NCI-H446 treated with DMSO at 0.1 percent for 48 hours (cell line): ENCODE data around the gene CNTNAP5.

ENCODE experiments used
- DNase-seq: peaks from one replicate; lab custom pipeline; 2025; lab: John Stamatoyannopoulos, UW

The CNTNAP5 gene

DNA sequence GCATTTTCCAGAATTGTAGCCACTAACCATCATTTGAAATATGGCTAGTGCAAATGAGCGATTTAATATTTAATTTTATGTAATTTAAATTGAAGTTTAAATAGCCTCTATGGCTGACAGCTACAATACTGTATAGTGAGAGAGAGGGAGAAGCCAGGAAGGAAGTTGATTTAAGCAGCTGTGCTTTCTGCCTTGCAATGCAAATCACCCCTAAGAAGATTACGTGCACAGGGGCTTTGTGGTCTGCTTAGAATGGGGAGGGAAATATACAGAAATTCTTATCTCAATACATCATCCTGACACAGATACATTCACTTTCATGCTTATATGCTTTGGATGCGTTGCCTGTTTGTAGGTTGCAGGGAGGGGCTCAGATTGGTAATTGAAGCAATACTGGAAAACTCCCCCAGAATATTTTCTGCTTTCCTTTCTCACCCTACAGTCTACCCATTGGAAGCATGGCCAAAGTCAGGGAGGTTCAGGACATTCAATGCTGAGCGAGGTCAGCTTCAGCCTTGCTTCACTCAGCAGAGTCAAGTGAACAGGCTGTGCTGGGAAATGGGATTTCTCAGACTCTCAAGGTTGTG is 674.0 kb downstream of the CNTNAP5 start:
- DNase-seq, result no peak

DNA sequence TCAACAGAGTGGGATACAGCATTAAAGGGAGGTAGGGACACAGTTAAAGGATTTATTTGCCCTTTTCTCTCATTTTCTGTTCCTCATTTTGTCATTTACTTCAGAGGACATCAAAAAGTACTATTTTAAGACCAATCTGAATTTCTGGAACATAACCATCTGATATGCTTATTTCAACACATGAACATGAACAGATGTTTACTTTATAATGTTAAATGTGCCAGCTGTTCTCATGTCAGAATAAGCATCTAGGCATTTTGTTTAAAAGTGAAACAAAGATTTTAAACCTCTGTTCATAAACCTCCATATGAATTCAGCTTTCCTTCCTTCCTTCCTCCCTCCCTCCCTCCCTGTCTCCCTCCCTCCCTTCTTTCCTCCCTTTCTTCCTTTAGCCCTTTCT is 677.7 kb downstream of the CNTNAP5 start:
- DNase-seq, result no peak

DNA sequence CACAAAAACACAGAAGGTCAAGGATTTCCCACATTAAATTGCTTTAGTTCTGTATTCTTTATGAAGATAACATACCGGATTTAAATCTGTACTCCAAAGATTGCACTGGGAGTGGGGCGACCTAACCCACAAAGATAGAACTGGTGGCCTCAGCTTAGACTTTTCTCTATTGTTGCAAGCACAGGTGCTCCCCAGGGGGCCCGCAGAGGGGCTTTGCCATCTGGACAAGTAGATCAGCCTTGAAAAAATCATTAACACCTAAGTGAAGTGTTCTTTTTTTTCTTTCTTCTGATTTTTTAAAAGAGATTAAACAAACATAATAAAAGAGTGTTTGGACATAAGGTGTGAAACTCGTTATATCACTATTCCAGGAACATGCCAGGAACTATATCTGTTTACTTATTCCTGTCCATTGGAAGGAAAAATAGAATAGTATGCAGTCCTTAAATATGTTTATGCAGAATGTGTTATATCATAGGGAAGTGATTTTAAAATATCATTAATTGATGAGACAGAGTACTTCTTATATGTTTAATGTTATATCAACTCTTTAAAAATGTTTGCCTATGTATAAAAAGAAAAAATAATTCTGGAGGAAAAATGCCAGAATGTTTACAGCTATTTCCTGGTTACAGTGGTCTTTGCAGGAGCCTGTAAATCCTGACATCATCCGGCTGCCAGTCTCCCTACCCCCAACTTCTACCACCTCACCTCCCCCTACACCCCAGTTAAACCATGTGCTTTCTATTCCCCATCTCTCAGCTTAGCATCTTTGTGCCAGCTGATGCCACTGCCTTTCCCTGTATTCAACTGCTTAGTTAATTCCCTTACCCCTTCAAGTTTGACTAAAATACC is 679.2 kb downstream of the CNTNAP5 start:
- no peak for DNase-seq

DNA sequence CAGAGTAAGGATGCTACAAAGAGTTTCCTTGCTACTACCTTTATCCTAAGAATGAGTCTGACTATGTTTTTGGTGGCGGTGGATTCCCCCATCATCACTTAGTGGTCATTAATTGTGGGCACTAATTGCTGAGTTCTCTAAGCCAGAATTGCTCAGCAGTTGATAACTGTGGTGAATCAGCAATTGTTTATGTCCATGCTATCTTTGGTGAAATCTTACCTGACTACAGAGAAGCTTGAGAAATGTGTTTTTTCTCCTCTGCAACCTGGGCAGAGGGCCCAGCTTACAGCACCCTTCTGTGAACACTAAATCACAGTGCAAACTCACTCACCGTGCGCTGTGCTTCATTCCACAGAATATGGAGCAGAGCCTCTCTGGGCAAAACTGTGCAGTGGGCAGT is 683.6 kb downstream of the CNTNAP5 start:
- DNase-seq, result no peak

DNA sequence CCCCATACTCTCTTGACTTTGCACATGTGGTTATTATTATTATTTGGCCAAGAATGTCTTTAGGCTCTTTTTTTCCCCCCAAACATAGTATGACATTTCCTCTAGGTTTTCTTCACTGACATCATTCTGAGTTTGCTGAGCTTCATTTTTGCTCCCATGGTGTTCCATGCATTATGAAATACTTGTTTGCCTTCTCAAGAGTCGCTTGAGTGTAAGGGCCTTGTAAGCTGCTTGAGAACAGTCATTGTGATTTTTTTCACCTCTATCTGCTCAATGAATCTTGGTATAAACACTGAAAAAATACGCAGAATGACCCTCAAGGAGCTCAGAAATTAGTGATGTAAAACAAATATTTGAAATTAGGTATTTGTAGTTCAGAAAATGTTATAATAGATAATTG is 688.9 kb downstream of the CNTNAP5 start:
- no peak for DNase-seq

DNA sequence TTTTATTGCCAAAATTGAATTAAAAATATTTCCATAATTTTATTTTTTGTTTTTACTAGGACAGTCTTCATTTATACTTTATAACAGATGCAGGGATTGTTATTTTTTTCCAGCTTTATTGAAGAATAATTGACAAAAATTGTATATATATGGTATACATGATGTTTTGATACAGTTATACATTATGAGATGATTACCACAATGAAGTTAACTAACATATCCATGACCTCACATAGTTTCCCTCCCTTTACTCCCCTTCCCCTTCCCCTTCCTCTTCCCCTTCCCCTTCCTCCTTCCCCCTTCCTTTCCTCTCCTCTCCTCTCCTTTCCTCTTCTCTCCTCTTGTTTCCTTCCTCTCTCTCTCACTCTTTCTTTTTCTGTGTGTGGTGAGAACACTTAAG is 700.1 kb downstream of the CNTNAP5 start:
- DNase-seq, result no peak

DNA sequence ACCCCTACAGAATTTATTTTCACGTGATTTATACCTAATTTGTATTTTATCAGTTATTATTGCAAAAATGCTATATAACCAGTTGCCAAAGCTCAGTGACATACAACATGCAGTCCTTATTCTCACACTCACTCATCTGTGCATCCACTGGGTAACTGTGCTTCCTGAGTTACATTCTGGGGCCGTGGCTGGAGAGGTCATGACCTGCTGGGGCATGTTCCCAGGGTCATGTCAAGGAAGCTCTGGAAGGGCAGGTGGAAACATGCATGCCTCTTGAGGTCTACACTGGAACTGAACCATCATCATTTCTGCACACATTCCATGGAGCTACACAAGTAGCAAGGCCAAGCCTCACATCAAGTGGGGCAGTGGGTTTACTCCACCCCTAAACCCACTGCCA is 715.5 kb downstream of the CNTNAP5 start:
- DNase-seq, result no peak

DNA sequence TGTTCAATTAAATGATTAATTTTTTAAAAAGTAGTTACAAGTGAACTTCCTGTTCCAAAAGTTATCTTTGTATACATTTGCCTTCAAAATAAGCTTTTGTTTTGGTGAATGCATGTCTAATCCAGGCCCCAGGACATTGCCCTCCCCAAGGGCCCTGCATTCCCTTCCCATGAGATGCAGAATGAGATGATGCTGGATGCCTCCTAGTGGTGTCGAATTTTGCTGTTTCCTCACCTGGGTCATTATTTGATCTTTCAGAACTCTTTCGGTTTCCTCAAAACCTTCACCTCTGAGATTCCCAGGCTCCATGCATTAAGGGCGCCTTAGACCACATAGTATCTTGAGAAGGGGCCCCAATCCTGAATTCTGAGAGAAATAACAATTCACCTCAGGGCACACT is 728.8 kb downstream of the CNTNAP5 start:
- no peak for DNase-seq

DNA sequence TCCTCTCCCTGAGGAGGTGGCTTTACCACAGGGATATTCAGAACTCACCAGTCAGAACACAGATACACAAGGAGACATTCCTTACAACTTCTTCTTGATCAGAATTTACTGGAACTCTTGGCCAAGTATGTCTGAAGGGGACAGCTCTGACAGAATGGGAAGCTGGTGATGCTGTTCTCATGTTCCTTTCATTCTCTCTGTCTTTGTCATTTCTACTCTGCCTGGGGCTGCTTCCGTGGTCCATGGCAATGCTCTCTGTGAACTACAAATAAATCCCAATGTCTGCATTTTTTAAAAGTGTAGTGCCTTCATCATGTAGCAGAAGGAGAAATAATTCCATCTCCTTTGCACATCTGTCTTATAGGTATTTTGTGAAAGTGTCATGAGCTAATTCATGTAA is 730.3 kb downstream of the CNTNAP5 start:
- no peak for DNase-seq

DNA sequence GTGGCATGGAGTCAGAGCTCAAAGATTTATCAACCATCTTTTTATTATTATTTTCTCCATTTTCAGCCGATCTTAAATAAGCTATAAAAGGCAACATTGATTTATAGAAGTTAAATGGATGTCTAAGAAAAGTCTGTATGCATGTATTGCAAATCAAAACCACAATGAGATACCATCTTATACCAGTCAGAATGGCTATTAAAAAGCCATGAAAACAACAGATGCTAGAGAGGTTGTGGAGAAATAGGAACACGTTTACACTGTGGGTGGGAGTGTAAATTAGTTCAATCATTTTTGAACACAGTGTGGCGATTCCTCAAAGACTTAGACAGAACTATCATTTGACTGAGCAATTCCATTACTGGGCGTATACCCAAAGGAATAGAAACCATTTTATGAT is 731.0 kb downstream of the CNTNAP5 start:
- DNase-seq, result no peak

DNA sequence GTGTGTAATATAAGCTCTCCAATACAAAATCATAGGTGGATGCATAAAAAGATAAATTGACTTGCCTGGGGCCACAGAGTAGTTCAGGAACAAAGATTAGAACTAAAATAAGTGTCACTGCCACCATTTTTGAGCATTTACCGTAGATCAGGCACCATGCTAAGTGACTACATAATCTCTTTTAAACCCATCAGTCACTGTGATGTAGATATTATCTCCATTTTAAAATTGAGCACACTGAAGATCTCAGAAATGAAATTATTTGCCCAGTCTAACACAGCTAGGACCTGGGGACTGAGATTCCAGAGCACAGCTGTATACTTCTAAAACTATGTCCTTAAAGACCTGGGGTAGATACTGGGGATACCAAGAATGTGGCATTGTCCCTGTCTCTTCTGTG is 737.3 kb downstream of the CNTNAP5 start:
- no peak for DNase-seq

DNA sequence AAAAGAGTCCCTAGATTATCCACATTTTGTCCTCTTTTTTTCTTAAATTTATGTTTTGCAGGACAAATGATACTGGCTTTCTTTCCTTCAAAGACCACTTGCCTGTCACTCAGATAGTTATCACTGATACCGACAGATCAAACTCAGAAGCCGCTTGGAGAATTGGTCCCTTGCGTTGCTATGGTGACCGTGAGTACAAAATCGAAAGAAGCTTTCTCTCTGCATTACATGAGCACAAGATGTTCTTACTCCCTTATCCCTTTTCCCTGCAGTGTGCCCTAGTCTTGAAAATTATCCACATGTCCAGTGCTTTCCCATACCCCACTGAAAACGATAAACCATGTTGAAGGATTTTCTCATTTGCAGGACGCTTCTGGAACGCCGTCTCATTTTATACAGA is 738.5 kb downstream of the CNTNAP5 start:
- DNase-seq, result no peak

DNA sequence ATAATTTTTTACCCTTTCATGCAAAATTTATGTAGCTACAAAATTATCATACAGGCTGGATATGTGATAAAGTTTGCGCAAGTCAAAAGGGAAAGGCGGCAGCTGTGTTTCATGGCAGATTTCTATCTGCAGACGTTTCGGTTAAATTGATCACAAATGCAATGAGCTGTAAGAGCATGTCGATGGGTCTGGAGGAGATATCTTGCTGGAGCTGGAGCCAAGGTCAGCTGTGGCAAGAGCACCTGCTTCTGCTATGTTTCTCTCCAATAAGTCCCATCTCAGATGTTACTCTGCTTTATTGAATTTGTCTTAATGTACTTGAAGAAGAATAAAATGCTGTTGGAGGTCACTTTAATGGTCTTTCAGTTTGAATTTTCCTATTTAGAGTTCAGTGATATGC is 749.7 kb downstream of the CNTNAP5 start:
- DNase-seq, result no peak

DNA sequence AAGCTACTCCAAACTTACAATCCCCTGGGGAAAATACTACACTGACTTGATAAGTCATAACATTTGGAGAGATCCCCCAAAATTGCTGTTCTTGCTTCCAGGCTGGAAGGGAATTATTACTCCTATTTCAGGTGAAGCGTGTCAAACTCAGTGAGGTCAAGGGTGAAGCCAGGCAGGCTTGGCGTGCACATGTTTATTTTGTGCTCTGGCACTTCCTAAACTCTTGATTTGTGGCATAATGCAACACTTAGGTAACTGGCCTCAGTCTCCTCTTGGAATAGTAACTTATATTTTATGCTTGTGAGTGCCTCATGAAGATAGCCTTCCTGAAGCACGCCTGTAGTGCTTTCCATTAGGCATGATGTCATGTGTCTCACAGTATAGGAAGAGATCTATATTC is 751.2 kb downstream of the CNTNAP5 start:
- DNase-seq, result no peak

DNA sequence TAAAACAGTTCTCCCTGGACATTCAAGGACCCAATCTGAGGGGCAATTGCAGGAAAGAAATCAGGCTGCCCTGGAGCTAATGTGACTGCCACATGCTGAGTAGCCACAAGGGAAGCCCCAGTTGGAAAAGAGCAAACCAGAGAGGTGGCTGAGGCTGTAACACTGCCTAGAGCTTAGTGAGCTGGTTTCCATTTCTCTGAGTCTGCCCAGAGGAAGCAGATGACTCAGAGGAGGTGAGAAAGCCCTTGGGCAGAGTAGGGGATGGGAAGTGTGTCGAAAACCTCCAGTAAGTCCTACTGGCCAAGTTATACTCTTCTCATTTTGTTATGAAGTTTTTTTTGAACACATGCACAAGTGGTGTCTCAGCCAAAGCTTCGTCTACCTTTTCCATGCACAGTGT is 753.0 kb downstream of the CNTNAP5 start:
- no peak for DNase-seq

DNA sequence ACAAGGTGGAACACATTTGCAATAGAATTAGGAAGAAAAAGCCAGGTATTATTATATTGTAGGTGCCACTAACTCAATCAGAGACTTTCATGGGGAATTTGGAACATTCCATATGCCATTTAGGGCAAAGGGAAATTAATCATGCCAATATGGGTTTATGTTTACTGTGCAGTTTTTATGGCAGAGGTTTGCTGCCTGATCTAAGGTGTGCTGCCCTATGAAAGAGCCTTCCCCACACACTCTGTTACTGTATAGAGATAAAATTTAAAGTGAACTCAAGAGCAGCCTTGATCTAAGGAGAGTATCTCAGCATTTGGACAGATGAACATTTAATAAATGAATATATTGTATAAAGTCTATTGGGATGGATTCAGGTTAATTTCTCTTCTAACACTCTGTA is 771.6 kb downstream of the CNTNAP5 start:
- DNase-seq, result no peak

DNA sequence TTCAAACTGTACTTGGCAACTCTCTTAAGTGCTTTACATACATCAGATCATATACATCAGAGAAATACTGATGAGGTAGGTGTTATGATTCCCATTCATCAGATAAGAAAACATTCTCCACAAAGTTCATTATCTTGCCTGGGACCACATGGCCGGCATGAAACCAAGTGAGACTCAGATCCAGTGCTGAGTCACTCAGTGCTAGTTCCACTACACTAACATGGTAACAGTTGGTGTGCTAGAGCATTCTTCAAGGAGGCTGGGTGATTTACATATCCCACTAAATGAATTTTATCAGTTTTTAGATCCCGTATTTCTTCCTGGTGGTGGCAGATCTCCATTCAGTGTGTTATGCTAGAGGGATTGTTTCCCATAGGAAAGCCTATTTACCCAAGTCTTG is 772.0 kb downstream of the CNTNAP5 start:
- no peak for DNase-seq

DNA sequence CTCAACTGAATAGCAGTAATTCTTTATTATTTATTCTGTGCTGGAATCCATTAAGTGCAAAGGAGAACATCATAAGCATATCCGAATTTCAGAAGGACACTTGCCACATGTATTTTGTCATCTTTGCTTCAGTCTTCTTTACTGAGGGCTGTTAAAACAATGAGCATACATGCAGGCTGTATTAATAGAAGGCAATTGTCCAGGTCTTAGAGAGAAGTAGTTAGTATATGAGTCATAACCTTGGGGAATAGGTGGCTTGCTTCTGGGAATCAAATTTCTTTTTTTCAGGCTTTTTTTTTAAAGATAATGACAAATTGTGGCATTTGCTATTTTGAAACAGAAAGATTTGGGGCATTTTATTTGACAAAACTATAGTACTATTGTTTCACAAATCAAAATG is 773.5 kb downstream of the CNTNAP5 start:
- DNase-seq, result no peak

DNA sequence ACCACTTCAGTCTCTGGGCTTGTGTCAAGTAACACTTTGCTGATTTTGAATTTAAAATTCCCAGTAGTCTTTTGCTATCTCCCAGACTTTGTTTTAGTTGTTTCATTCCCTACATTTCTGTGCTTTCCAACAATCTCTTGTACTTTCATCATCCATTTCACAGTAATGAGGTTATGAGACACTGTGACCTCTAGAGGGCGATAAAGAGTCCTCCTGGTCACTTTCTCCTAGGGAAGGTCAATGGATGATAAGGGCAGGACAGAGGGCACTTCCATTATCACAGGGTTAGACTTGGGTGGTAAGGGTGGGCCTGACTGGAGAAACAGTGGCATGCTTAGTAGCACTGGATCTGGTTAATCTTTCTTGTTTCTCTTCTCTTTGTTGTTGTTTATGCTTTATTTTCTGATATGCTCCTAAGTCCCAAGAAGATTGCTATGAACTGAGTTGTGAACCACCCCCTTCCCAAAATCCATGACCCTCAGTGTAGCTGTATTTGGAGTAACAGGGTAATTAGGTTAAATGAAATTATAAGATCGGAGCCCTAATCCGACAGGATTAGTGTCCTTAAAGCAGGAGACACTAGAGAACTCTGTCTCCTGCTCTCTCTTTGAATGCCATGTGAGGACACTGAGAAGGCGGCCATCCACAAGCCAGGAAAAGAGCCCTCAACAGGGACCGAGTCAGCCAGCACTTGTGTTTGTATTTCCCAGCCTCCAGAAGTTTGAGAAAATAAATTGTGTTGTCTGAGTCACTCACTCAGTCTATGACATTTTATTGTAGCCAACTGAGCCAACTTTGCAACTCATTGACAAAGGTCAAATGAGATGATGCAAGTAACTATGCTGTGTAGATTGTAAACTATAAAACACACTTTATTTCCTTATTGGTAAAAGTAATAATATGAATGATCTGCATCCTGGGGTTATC is 779.2 kb downstream of the CNTNAP5 start:
- DNase-seq, result no peak

DNA sequence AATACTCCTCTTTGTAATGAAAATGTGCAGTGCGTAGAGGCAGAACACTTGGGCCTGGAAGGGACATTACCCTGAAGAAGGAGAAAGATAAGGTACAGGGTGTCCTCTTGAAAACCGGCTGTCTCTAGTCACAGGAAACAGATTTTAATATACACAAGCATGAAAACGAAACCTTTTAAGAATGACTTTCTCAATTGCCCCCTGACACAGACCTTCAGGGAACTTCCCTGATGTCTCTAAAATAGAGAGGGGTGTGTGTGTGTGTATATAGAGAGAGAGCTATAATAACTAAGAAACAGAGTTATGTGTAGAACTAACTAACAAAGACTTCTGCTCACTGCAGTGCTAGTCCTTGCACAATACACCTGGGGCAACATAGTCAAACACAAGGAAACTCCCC is 780.0 kb downstream of the CNTNAP5 start:
- no peak for DNase-seq

DNA sequence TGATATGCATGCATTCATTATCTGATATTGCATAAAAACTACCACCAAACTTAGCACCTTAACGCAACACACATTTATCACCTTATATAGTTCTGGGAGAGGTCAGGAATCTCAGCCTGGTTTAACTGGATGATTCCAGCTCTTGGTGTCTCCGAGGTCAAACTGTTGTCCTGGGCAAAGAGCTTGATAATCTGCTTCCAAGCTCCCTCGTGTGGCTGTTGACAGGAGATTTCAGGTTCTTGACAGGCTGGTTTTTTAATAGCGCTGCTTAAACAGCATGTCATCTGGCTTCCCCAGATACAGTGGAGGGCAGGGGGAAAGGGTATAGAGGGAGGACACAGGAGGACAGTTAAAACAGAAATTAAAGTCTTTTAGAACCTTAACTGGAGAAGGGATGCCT is 785.0 kb downstream of the CNTNAP5 start:
- no peak for DNase-seq

DNA sequence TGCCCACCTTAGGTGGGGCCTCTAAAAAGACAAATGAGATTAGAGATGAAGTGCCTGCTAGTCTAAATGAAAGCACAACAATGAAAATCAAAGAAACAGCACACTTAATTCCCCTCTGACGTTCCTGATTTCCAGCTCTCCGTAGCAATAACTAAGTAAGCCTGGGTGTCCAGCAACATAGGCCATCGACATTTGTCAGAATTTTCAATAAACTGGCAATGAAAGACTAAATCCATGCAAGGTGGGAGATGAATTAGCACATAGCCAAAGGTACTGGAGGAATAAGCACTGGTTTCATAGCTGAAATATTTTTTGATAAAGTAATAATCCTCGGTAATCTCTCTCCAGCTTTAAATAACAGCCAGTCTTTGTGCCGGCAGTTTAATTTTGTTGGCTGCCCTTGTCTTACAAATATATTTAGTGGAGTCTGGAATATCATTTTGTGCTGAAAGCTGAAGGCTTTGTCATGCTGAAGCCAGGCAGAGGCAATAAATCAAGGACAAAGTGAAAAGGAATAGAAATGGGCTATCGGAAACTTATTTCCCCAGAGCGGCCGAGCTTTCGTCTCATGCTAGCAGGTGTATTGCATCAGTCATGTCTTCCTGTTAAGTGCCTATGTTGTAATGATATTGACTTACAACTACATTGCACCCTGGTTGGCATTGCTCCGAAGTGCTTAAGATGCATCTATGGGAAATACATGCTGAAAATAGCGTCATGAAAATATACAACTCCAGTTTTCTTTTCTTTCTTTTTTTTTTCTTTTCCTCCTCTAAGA is 790.1 kb downstream of the CNTNAP5 start:
- no peak for DNase-seq
